ENCODE data around the gene SORL1-AS1.
A peak's percentile ranks its signal among the peaks of the same experiment; 100 is the strongest.

SORL1-AS1 gene

GRCh38 chr11:121420398-121420797, 32.4 kb downstream of the SORL1-AS1 start:
- intact Hi-C loops (cut with micrococcal nuclease; ENCODE audit: unreplicated experiment): no loop called here
- POLR2A ChIA-PET: interaction anchor here (0.6 to 8.1 kb wide), 19 partner anchors 10 to 96 kb away, joined by 3 to 104 read pairs (median 5); no protein-coding TSS in a partner anchor
- CTCF ChIA-PET (ENCODE audit: unreplicated experiment): no interaction called here

GRCh38 chr11:121419836-121420235, 32.9 kb downstream of the SORL1-AS1 start:
- BruUV-seq (replicated peaks): no TSS peak
- POLR2A ChIA-PET: interaction anchor here (0.6 to 8.1 kb wide), 20 partner anchors 10 to 95 kb away, joined by 3 to 104 read pairs (median 6); no protein-coding TSS in a partner anchor
- peak overlapping the region; percentile 59 for H3K4me2 ChIP-seq (ENCODE audit: low read length)

More at GRCh38 chr11:121420398-121420797, 32.4 kb downstream of the SORL1-AS1 start:
- Histone ChIP-seq H3K9me3 (ENCODE audit: low read length) (peaks cover 14% of the 10 kb centered on the region; the same call in 1 of the 2 replicates), H3K4me2 (ENCODE audit: low read length) (peak overlapping the region; percentile 59), H2AFZ (ENCODE audit: low read length) (peak overlapping the region; percentile 52; the same call in 1 of the 2 replicates), H4K20me1 (ENCODE audit: insufficient read depth, low read length) (no peaks in the 10 kb centered on the region), H3K4me1 (ENCODE audit: insufficient read depth, low read length, poor library complexity, severe bottlenecking) (peaks cover 93% of the 10 kb centered on the region), H3K4me3 (ENCODE audit: low read depth, low read length, poor library complexity, severe bottlenecking) (no peak overlapping the region), H3K79me2 (ENCODE audit: insufficient read depth, low read depth, low read length) (no peaks in the 10 kb centered on the region), H3K36me3 (ENCODE audit: insufficient read depth, low read length) (peaks cover 14% of the 10 kb centered on the region), H3K9me2 (ENCODE audit: insufficient read depth, low read length) (no peaks in the 10 kb centered on the region), H3K27ac (ENCODE audit: low read depth, low read length, poor library complexity, severe bottlenecking) (peak overlapping the region; percentile 91)
- no peak for TF ChIP-seq EZH2phosphoT487 (IDR thresholded peaks at IDR 0.05; ENCODE audit: borderline replicate concordance, low read depth, low read length)
- TF ChIP-seq CTCF (conservative IDR thresholded peaks at IDR 0.05; ENCODE audit: low read length): no peak
- BruUV-seq (replicated peaks): no TSS peak
- no peak for DNase-seq (ENCODE audit: low spot score)

More at GRCh38 chr11:121419836-121420235, 32.9 kb downstream of the SORL1-AS1 start:
- Histone ChIP-seq H3K9me3 (ENCODE audit: low read length) (peaks cover 9% of the 10 kb centered on the region; the same call in 1 of the 2 replicates), H3K9me2 (ENCODE audit: insufficient read depth, low read length) (no peaks in the 10 kb centered on the region), H3K4me3 (ENCODE audit: low read depth, low read length, poor library complexity, severe bottlenecking) (no peak overlapping the region), H4K20me1 (ENCODE audit: insufficient read depth, low read length) (no peaks in the 10 kb centered on the region), H3K36me3 (ENCODE audit: insufficient read depth, low read length) (peaks cover 8% of the 10 kb centered on the region), H3K4me1 (ENCODE audit: insufficient read depth, low read length, poor library complexity, severe bottlenecking) (peaks cover 94% of the 10 kb centered on the region), H3K27ac (ENCODE audit: low read depth, low read length, poor library complexity, severe bottlenecking) (peak overlapping the region; percentile 91), H3K79me2 (ENCODE audit: insufficient read depth, low read depth, low read length) (no peaks in the 10 kb centered on the region), H2AFZ (ENCODE audit: low read length) (peak overlapping the region; percentile 52; the same call in 1 of the 2 replicates)
- no peak for DNase-seq (ENCODE audit: low spot score)
- CTCF ChIA-PET (ENCODE audit: unreplicated experiment): no interaction called here
- intact Hi-C loops (cut with micrococcal nuclease; ENCODE audit: unreplicated experiment): loop anchor here (2.0 to 5.0 kb wide), 2 partner anchors 53 to 99 kb away; no protein-coding TSS in a partner anchor
- TF ChIP-seq CTCF (conservative IDR thresholded peaks at IDR 0.05; ENCODE audit: low read length) (no peak), EZH2phosphoT487 (IDR thresholded peaks at IDR 0.05; ENCODE audit: borderline replicate concordance, low read depth, low read length) (no peak)
